Body of pancreas (tissue), 4 donors: Measurements from ENCODE around the gene ATP2B2. TPM values are rescaled to one million over a fixed set of nuclear protein-coding genes. Genes with fewer than 3 reads are reported as not detected.

Source experiments
- ATAC-seq: fragments of 150-250 bp; one replicate; pipeline ENCODE4 v1.9.1; 2016
- DNase-seq, 4 donors: peaks; one replicate each; pipeline ENCODE4 v3.0.0-alpha.2; 2019
- H3K27ac ChIP-seq, 4 donors: fragments of 200-600 bp; sonication (generic); 1 replicate in 3 of 4; 2 replicates in 1 of 4; pipeline versions ENCODE4 v1.5.1 to v1.6.1; 2016 to 2019; ENCODE audit warnings: mild to moderate bottlenecking in 1 of 4, mixed read lengths in 1 of 4, moderate library complexity in 1 of 4
- H3K27me3 ChIP-seq, 2 donors: fragments of 200-600 bp; sonication (generic); one replicate each; pipeline ENCODE4 v1.6.0; 2016; ENCODE audit warnings: mild to moderate bottlenecking in 1 of 2
- H3K36me3 ChIP-seq, 2 donors: fragments of 200-600 bp; sonication (generic); replicated peaks in 1 of 2; 2 replicates each; pipeline ENCODE4 v1.5.1; 2016; ENCODE audit warnings: low read depth in 2 of 2; ENCODE audit not compliant: insufficient read depth in 1 of 2
- H3K4me1 ChIP-seq: fragments of 200-600 bp; sonication (generic); one replicate; pipeline ENCODE4 v1.6.0; 2016
- H3K4me3 ChIP-seq, 2 donors: fragments of 200-600 bp; sonication (generic); 1 replicate in 1 of 2; 2 replicates in 1 of 2; pipeline ENCODE4 v1.5.1; 2016 to 2019
- H3K9me3 ChIP-seq, 3 donors: fragments of 200-600 bp; sonication (generic); 1 replicate in 2 of 3; 2 replicates in 1 of 3; pipeline ENCODE4 v1.5.1; 2016
- POLR2A ChIP-seq, 3 donors: fragments of 450-650 bp; IDR thresholded peaks; one replicate each; pipeline ENCODE4 v1.6.1; 2016; ENCODE audit warnings: antibody characterized with exemption in 3 of 3, mild to moderate bottlenecking in 2 of 3
- WGBS, 2 donors: methylation state at CpG; one replicate each; pipeline ENCODE4 v1.1.5; 2017; 5-methylcytosine and 5-hydroxymethylcytosine counted together
- intact Hi-C: fragments of 100-400 bp; cut with DNase I; formaldehyde crosslinking; loops from one replicate; pipeline ENCODE4 v1.15.1; 2023
- total RNA-seq, 2 donors: library from RNA; depleted of rRNA; stranded (reverse); fragments of >200 nt; gene quantifications; one replicate each; pipeline ENCODE4 v1.1.0, GENCODE V29; 2016
- TF ChIP-seq, protein P1 (sequence below), 7 experiments: fragments of 450-650 bp in 4 of 7; fragments of 200-600 bp in 3 of 7; sonication (generic) in 3 of 7; IDR thresholded peaks; one replicate each; pipeline ENCODE4 v1.5.1; 2016 to 2019; ENCODE audit warnings: antibody characterized with exemption in 7 of 7

The ATP2B2 gene
- total RNA-seq, 2 donors from 2014 or later = 0.52 TPM; not detected in 1

DNA sequence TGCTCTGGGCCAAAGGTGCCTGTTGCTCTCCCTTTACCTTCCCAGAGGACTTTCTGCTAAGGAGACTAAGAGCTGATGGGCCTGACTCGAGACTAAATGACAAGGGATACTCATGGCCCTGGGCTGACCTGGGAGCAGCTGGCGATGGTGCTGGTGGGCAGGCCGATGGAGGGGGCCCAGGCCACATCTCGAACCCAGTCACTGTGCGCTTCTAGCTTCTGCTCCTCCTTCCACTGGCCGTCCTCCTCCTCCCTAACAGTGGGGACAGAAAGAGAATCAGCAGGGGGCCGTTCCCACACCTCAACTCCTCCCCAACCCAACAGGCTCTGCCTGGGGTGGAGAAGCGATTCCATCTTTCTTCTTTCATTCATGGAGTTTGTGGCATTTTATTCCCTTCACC, 200.5 kb downstream of the ATP2B2 start:
- TF ChIP-seq, protein P1, sequence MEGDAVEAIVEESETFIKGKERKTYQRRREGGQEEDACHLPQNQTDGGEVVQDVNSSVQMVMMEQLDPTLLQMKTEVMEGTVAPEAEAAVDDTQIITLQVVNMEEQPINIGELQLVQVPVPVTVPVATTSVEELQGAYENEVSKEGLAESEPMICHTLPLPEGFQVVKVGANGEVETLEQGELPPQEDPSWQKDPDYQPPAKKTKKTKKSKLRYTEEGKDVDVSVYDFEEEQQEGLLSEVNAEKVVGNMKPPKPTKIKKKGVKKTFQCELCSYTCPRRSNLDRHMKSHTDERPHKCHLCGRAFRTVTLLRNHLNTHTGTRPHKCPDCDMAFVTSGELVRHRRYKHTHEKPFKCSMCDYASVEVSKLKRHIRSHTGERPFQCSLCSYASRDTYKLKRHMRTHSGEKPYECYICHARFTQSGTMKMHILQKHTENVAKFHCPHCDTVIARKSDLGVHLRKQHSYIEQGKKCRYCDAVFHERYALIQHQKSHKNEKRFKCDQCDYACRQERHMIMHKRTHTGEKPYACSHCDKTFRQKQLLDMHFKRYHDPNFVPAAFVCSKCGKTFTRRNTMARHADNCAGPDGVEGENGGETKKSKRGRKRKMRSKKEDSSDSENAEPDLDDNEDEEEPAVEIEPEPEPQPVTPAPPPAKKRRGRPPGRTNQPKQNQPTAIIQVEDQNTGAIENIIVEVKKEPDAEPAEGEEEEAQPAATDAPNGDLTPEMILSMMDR (IDR thresholded peaks at IDR 0.05) = no peak
- TF ChIP-seq POLR2A (IDR thresholded peaks at IDR 0.05) = no peak
- intact Hi-C loops = no loop called here
- Histone ChIP-seq H3K4me1 (no peaks in the 10 kb centered on the region), H3K4me3 (no peak overlapping the region), H3K9me3 (no peaks in the 10 kb centered on the region), H3K27me3 (no peaks in the 10 kb centered on the region), H3K36me3 (peaks cover 13 to 48% of the 10 kb centered on the region in 2 donors), H3K27ac (no peak overlapping the region)
- DNase-seq (no peak), ATAC-seq (no peak)
- WGBS, 2 donors = 79 to 80% methylated on average over 8 of the region's 8 CpGs

DNA sequence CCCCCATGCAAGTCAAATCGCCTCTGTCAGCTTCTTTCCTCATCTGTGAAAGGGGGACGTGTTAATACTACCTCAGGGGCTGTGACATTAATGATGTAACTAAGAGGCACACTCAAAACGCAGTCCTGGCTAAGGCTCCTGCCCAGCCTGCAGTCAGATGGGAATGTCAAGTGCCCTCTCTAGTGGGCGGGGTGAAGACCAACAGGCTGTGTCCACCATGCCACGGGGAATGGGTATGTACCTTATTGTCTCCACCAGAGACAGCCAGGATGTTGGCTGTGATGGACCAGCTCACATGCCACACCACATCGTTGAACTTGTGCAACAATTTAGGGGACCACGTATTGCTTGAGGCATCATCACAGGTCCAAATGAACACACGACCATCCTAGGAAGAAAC, 201.6 kb downstream of the ATP2B2 start:
- Histone ChIP-seq H3K36me3 (peaks cover 13 to 44% of the 10 kb centered on the region in 2 donors), H3K27me3 (no peaks in the 10 kb centered on the region), H3K9me3 (no peaks in the 10 kb centered on the region), H3K27ac (no peak overlapping the region), H3K4me3 (no peak overlapping the region), H3K4me1 (no peaks in the 10 kb centered on the region)
- ATAC-seq (no peak), DNase-seq (no peak)
- no peak for TF ChIP-seq POLR2A (IDR thresholded peaks at IDR 0.05)
- TF ChIP-seq, protein P1 (IDR thresholded peaks at IDR 0.05) = no peak
- intact Hi-C loops = no loop called here
- 79 to 85% methylated on average over 8 of the region's 8 CpGs for WGBS, 2 donors

DNA sequence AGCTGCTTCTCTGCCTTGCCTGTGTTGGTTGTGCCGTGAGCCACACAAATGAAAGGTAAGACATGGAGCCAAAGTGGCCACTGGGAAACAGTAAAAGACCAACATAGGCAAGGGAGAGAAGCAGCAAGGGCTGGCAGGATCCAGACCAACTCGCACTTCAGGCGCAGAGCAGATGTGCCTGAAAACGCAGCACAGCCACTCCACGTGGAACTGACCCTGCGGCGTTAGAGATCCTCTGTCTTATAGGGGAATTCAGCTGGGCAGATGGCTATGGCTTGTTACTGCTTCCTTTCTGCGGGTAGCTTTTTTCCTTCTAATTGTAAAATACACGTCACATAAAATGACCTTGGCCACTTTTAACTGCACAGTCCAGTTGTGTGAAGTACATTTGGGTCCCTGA, 202.3 kb downstream of the ATP2B2 start:
- Histone ChIP-seq H3K9me3 (no peaks in the 10 kb centered on the region), H3K36me3 (peaks cover 13 to 44% of the 10 kb centered on the region in 2 donors), H3K4me3 (no peak overlapping the region), H3K4me1 (no peaks in the 10 kb centered on the region), H3K27me3 (no peaks in the 10 kb centered on the region), H3K27ac (no peak overlapping the region)
- WGBS, 2 donors = 84 to 88% methylated on average over 9 of the region's 9 CpGs
- no peak for DNase-seq
- TF ChIP-seq POLR2A (IDR thresholded peaks at IDR 0.05) = no peak
- TF ChIP-seq, protein P1 (IDR thresholded peaks at IDR 0.05) = no peak
- no peak for ATAC-seq
- intact Hi-C loops = no loop called here

DNA sequence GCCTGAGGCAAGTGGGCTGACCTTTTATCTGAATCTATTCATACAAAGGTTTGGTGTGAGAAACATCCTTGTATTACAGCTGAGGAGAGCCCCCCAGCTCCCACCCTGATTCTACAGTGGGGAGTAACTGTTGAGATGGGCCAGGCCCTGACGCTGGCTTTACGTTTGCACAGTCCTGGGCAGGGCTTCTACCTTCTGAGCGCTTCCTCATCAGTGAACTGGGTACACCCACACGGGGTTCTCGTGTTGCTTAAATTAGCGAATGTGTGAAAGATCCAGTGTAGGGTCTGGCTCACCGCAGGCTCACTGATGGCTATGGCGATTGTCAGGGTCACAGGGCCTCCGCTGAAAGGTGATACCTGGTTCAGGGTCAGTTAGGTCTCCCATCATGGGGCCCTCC, 205.3 kb downstream of the ATP2B2 start:
- DNase-seq = no peak
- Histone ChIP-seq H3K4me1 (peaks cover 9% of the 10 kb centered on the region), H3K27me3 (no peaks in the 10 kb centered on the region), H3K36me3 (peaks cover 13 to 32% of the 10 kb centered on the region in 2 donors), H3K27ac (no peak overlapping the region), H3K4me3 (no peak overlapping the region), H3K9me3 (no peaks in the 10 kb centered on the region)
- no peak for ATAC-seq
- intact Hi-C loops = no loop called here
- WGBS, 2 donors = 90 to 92% methylated on average over 9 of the region's 9 CpGs
- TF ChIP-seq, protein P1 (IDR thresholded peaks at IDR 0.05) = no peak
- no peak for TF ChIP-seq POLR2A (IDR thresholded peaks at IDR 0.05)

DNA sequence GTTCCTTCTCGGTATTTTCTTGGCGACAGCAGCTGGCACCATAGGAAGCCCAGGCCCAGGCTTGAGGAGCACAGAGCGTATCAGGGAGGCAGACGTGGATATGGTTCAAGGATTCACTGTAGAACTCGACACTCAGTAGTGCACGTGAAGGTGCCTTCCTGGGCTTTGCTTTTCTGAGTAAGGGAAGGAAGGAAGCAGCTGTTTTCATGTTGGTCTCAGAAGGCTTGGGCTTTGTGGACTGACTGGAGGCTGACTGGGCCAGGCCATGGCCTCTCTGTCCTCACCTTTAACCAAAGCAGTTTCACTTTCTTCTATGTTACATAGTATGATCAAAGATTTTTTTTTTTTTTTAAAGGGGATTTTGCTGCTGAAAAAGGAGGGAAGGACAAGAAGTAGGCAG, 205.7 kb downstream of the ATP2B2 start:
- Histone ChIP-seq H3K27ac (no peak overlapping the region), H3K36me3 (peaks cover 13 to 29% of the 10 kb centered on the region in 2 donors), H3K4me1 (peaks cover 9% of the 10 kb centered on the region), H3K27me3 (no peaks in the 10 kb centered on the region), H3K4me3 (no peak overlapping the region), H3K9me3 (no peaks in the 10 kb centered on the region)
- WGBS, 2 donors = 80 to 85% methylated on average over 6 of the region's 6 CpGs
- DNase-seq (no peak), ATAC-seq (no peak)
- TF ChIP-seq, protein P1 (IDR thresholded peaks at IDR 0.05) = no peak
- no peak for TF ChIP-seq POLR2A (IDR thresholded peaks at IDR 0.05)
- intact Hi-C loops = no loop called here
